Measurements from ENCODE around the gene SNX6. TPM values are rescaled to one million over a fixed set of nuclear protein-coding genes. Genes with fewer than 3 reads are reported as not detected.
A peak's percentile ranks its signal among the peaks of the same experiment; 100 is the strongest.
"Not testable (repeated sequence)": the region's sequence is repeated elsewhere in the genome, so short reads cannot be mapped to it uniquely, and the experiment has no call there.

SNX6 gene
- total and polyA plus RNA-seq, 4 donors: 14.7 to 79.4 (median 52.0) TPM

GRCh38 chr14:34556498-34556829 is 73.5 kb downstream of the SNX6 start:
- H3K36me3 ChIP-seq (ENCODE audit: control insufficient read depth in 4 of 4, insufficient read depth in 4 of 4, low read length in 4 of 4); H3K9ac ChIP-seq (ENCODE audit: insufficient read depth in 1 of 2, low read length in 2 of 2); H3K4me3 ChIP-seq; H3K27ac ChIP-seq (ENCODE audit: low read depth in 1 of 2, low read length in 1 of 2); H3K4me1 ChIP-seq (ENCODE audit: control insufficient read depth in 5 of 5, insufficient read depth in 5 of 5, low read length in 5 of 5); H3K9me3 ChIP-seq (ENCODE audit: control insufficient read depth in 4 of 4, insufficient read depth in 3 of 4, low read length in 3 of 4); H3K27me3 ChIP-seq (ENCODE audit: control insufficient read depth in 3 of 3, insufficient read depth in 3 of 3, low read length in 2 of 3); DNase-seq: not testable (repeated sequence)
- ATAC-seq (ENCODE audit: insufficient read depth, low FRiP score): peak; percentile 90
- no CpG with 5 or more reads among the region's 35 CpGs for WGBS, 2 donors

GRCh38 chr14:34555583-34556497 is 74.1 kb downstream of the SNX6 start:
- WGBS, 2 donors: no CpG with 5 or more reads among the region's 49 CpGs
- H3K27me3 ChIP-seq (ENCODE audit: control insufficient read depth in 3 of 3, insufficient read depth in 3 of 3, low read length in 2 of 3); H3K4me1 ChIP-seq (ENCODE audit: control insufficient read depth in 5 of 5, insufficient read depth in 5 of 5, low read length in 5 of 5); H3K9me3 ChIP-seq (ENCODE audit: control insufficient read depth in 4 of 4, insufficient read depth in 3 of 4, low read length in 3 of 4); H3K4me3 ChIP-seq; H3K36me3 ChIP-seq (ENCODE audit: control insufficient read depth in 4 of 4, insufficient read depth in 4 of 4, low read length in 4 of 4); H3K9ac ChIP-seq (ENCODE audit: insufficient read depth in 1 of 2, low read length in 2 of 2); H3K27ac ChIP-seq (ENCODE audit: low read depth in 1 of 2, low read length in 1 of 2); DNase-seq: not testable (repeated sequence)
- ATAC-seq (ENCODE audit: insufficient read depth, low FRiP score): peak; percentile 84

GRCh38 chr14:34554540-34555250 is 75.3 kb downstream of the SNX6 start:
- DNase-seq (peak; percentile 11 to 40 (median 15)), ATAC-seq (ENCODE audit: insufficient read depth, low FRiP score) (no peak)
- Histone ChIP-seq H3K9ac (ENCODE audit: insufficient read depth in 1 of 2, low read length in 2 of 2) (no peak overlapping the region), H3K4me3 (no peak overlapping the region), H3K27me3 (ENCODE audit: control insufficient read depth in 3 of 3, insufficient read depth in 3 of 3, low read length in 2 of 3) (no peaks in the 10 kb centered on the region), H3K4me1 (ENCODE audit: control insufficient read depth in 5 of 5, insufficient read depth in 5 of 5, low read length in 5 of 5) (peaks cover 0 to 6% (median 0%) of the 10 kb centered on the region in 5 donors), H3K27ac (ENCODE audit: low read depth in 1 of 2, low read length in 1 of 2) (peak overlapping the region in 1 of 2 donors; percentile 90), H3K9me3 (ENCODE audit: control insufficient read depth in 4 of 4, insufficient read depth in 3 of 4, low read length in 3 of 4) (no peaks in the 10 kb centered on the region), H3K36me3 (ENCODE audit: control insufficient read depth in 4 of 4, insufficient read depth in 4 of 4, low read length in 4 of 4) (no peaks in the 10 kb centered on the region)
- no peak for TF ChIP-seq CTCF (IDR thresholded peaks at IDR 0.05; ENCODE audit: control extremely low read depth, extremely low read depth)
- 60 to 70% methylated on average over 9 of the region's 9 CpGs for WGBS, 2 donors

- not testable (repeated sequence) for H3K9me3 ChIP-seq (ENCODE audit: control insufficient read depth in 4 of 4, insufficient read depth in 3 of 4, low read length in 3 of 4); ATAC-seq (ENCODE audit: insufficient read depth, low FRiP score); H3K27me3 ChIP-seq (ENCODE audit: control insufficient read depth in 3 of 3, insufficient read depth in 3 of 3, low read length in 2 of 3); DNase-seq; H3K36me3 ChIP-seq (ENCODE audit: control insufficient read depth in 4 of 4, insufficient read depth in 4 of 4, low read length in 4 of 4); H3K27ac ChIP-seq (ENCODE audit: low read depth in 1 of 2, low read length in 1 of 2); H3K4me1 ChIP-seq (ENCODE audit: control insufficient read depth in 5 of 5, insufficient read depth in 5 of 5, low read length in 5 of 5); H3K9ac ChIP-seq (ENCODE audit: insufficient read depth in 1 of 2, low read length in 2 of 2); H3K4me3 ChIP-seq
- 91 to 94% methylated on average over 19 of the region's 19 CpGs for WGBS, 2 donors
Observed at GRCh38 chr14:34549276-34549966, 80.5 kb downstream of the SNX6 start.
